Right lobe of liver (tissue), 4 donors: ENCODE results near the gene ZNF862.

ENCODE experiments used
- CTCF ChIP-seq, 4 donors: fragments of 200-600 bp in 3 of 4; fragments of 450-650 bp in 1 of 4; IDR thresholded peaks; one replicate each; pipeline versions ENCODE4 v1.5.1 to v1.8.0; 2016 to 2022; ENCODE audit warnings: antibody characterized with exemption in 4 of 4, mild to moderate bottlenecking in 2 of 4
- POLR2A ChIP-seq: fragments of 450-650 bp; IDR thresholded peaks from one replicate; pipeline ENCODE4 v1.6.1; 2017; ENCODE audit warnings: antibody characterized with exemption, mild to moderate bottlenecking
- donor health status: DM: no; HTN: no; CAD: no.
- donor health status: DM: no; HTN: no; CAD: no.
- donor health status: DM: no; HTN: yes; CAD: no.

GRCh38 chr7:149884016-149884415, 45.8 kb downstream of the ZNF862 start:
- no peak for TF ChIP-seq CTCF (IDR thresholded peaks at IDR 0.05)
- no peak for TF ChIP-seq POLR2A
